Measurements from ENCODE around the gene THRB. TPM values are rescaled to one million over a fixed set of nuclear protein-coding genes. Genes with fewer than 3 reads are reported as not detected.

Gene THRB
- total RNA-seq, 2 donors from 2014 or later, result 0.24 to 0.26 TPM

- no peaks in the 10 kb centered on the region for H3K36me3 Mint-ChIP-seq (ENCODE audit: low read depth)
- no peak overlapping the region for H3K27ac ChIP-seq (ENCODE audit: low read depth, low read length)
- no peaks in the 10 kb centered on the region for H3K9me3 ChIP-seq (ENCODE audit: control insufficient read depth, low read length)
- H3K9me3 Mint-ChIP-seq, result no peaks in the 10 kb centered on the region
- H3K4me3 ChIP-seq (ENCODE audit: low read length), result no peak overlapping the region
- TF ChIP-seq CTCF (conservative IDR thresholded peaks at IDR 0.05), result no peak
- peaks cover 16% of the 10 kb centered on the region for H3K4me1 Mint-ChIP-seq
- H3K4me1 ChIP-seq (ENCODE audit: control insufficient read depth, insufficient read depth, low read length), result peaks cover 5% of the 10 kb centered on the region
- H3K9ac ChIP-seq (ENCODE audit: extremely low read depth, low read length, poor library complexity, severe bottlenecking), result no peak overlapping the region
- WGBS, 2 experiments (ENCODE audit: insufficient coverage in 1 of 2, insufficient read length in 1 of 2), result 86 to 92% methylated on average over 6 to 7 of the region's 7 CpGs
- no peaks in the 10 kb centered on the region for H3K36me3 ChIP-seq (ENCODE audit: control insufficient read depth, insufficient read depth, low read length)
- peaks cover 41% of the 10 kb centered on the region for H3K27me3 ChIP-seq (ENCODE audit: control insufficient read depth, insufficient read depth, low read length, poor library complexity, severe bottlenecking)
- no peak for DNase-seq
- H3K27ac Mint-ChIP-seq, result no peak overlapping the region
- H3K27me3 Mint-ChIP-seq (ENCODE audit: insufficient read depth), result peaks cover 58% of the 10 kb centered on the region
- no peak overlapping the region for H3K4me3 Mint-ChIP-seq
Observed at GRCh38 chr3:24315356-24315755, 179.3 kb downstream of the THRB start.

GRCh38 chr3:24311881-24312280 is 182.8 kb downstream of the THRB start:
- H3K27me3 ChIP-seq (ENCODE audit: control insufficient read depth, insufficient read depth, low read length, poor library complexity, severe bottlenecking), result peaks cover 60% of the 10 kb centered on the region
- H3K4me3 Mint-ChIP-seq, result no peak overlapping the region
- H3K4me3 ChIP-seq (ENCODE audit: low read length), result no peak overlapping the region
- no peaks in the 10 kb centered on the region for H3K9me3 ChIP-seq (ENCODE audit: control insufficient read depth, low read length)
- no peak for TF ChIP-seq CTCF (conservative IDR thresholded peaks at IDR 0.05)
- peaks cover 68% of the 10 kb centered on the region for H3K27me3 Mint-ChIP-seq (ENCODE audit: insufficient read depth)
- no peaks in the 10 kb centered on the region for H3K36me3 ChIP-seq (ENCODE audit: control insufficient read depth, insufficient read depth, low read length)
- H3K9me3 Mint-ChIP-seq, result no peaks in the 10 kb centered on the region
- no peak overlapping the region for H3K27ac Mint-ChIP-seq
- 97 to 100% methylated on average over 1 to 2 of the region's 2 CpGs for WGBS, 2 experiments (ENCODE audit: insufficient coverage in 1 of 2, insufficient read length in 1 of 2)
- no peak overlapping the region for H3K27ac ChIP-seq (ENCODE audit: low read depth, low read length)
- H3K36me3 Mint-ChIP-seq (ENCODE audit: low read depth), result no peaks in the 10 kb centered on the region
- no peak overlapping the region for H3K9ac ChIP-seq (ENCODE audit: extremely low read depth, low read length, poor library complexity, severe bottlenecking)
- H3K4me1 Mint-ChIP-seq, result peaks cover 16% of the 10 kb centered on the region
- DNase-seq, result no peak
- H3K4me1 ChIP-seq (ENCODE audit: control insufficient read depth, insufficient read depth, low read length), result peaks cover 5% of the 10 kb centered on the region

- Histone ChIP-seq H3K4me1 (ENCODE audit: control insufficient read depth, insufficient read depth, low read length) (peaks cover 5% of the 10 kb centered on the region), H3K9me3 (ENCODE audit: control insufficient read depth, low read length) (no peaks in the 10 kb centered on the region), H3K27ac (ENCODE audit: low read depth, low read length) (no peak overlapping the region), H3K4me3 (ENCODE audit: low read length) (no peak overlapping the region), H3K36me3 (ENCODE audit: control insufficient read depth, insufficient read depth, low read length) (no peaks in the 10 kb centered on the region), H3K27me3 (ENCODE audit: control insufficient read depth, insufficient read depth, low read length, poor library complexity, severe bottlenecking) (peaks cover 60% of the 10 kb centered on the region), H3K9ac (ENCODE audit: extremely low read depth, low read length, poor library complexity, severe bottlenecking) (no peak overlapping the region)
- H3K4me1 Mint-ChIP-seq, result peaks cover 17% of the 10 kb centered on the region
- no peaks in the 10 kb centered on the region for H3K36me3 Mint-ChIP-seq (ENCODE audit: low read depth)
- TF ChIP-seq CTCF (conservative IDR thresholded peaks at IDR 0.05), result no peak
- H3K27ac Mint-ChIP-seq, result no peak overlapping the region
- DNase-seq, result no peak
- H3K4me3 Mint-ChIP-seq, result no peak overlapping the region
- peaks cover 61% of the 10 kb centered on the region for H3K27me3 Mint-ChIP-seq (ENCODE audit: insufficient read depth)
- H3K9me3 Mint-ChIP-seq, result no peaks in the 10 kb centered on the region
Observed at GRCh38 chr3:24310887-24311286, 183.8 kb downstream of the THRB start.
